RWPE2 (cell line): Measurements from ENCODE around the gene PGS1.

Source experiments
- ATAC-seq: fragments of 200-7000 bp; cut with Tn5 transposase; 3 replicates; pipeline ENCODE4 v1.9.1; 2021; ENCODE audit warnings: low read depth
- DNase-seq: peaks from one replicate; pipeline ENCODE4 v3.0.0-alpha.2; 2020; ENCODE audit warnings: low spot score
- H3K27ac ChIP-seq: fragments of 450-650 bp; 2 replicates; pipeline ENCODE4 v1.5.1; 2017; ENCODE audit warnings: mild to moderate bottlenecking; ENCODE audit not compliant: poor library complexity, severe bottlenecking
- H3K27me3 ChIP-seq: fragments of 250-450 bp; sonication (Bioruptor Pico); 2 replicates; pipeline ENCODE4 v1.5.1; 2021; ENCODE audit warnings: mild to moderate bottlenecking, moderate library complexity; ENCODE audit not compliant: insufficient read depth, poor library complexity, severe bottlenecking
- H3K36me3 ChIP-seq: fragments of 250-450 bp; sonication (Bioruptor Pico); 2 replicates; pipeline ENCODE4 v1.5.1; 2020; ENCODE audit warnings: low read depth, mild to moderate bottlenecking, moderate library complexity
- H3K4me1 ChIP-seq: fragments of 250-450 bp; sonication (Bioruptor Pico); 2 replicates; pipeline ENCODE4 v1.5.1; 2021; ENCODE audit warnings: mild to moderate bottlenecking, moderate library complexity; ENCODE audit not compliant: insufficient read depth, poor library complexity, severe bottlenecking
- H3K4me3 ChIP-seq: fragments of 250-450 bp; sonication (Bioruptor Pico); 2 replicates; pipeline ENCODE4 v1.5.1; 2021; ENCODE audit warnings: mild to moderate bottlenecking, moderate library complexity; ENCODE audit not compliant: severe bottlenecking
- H3K9me3 ChIP-seq: fragments of 250-450 bp; sonication (Bioruptor Pico); 2 replicates; pipeline ENCODE4 v1.5.1; 2021; ENCODE audit warnings: mild to moderate bottlenecking, moderate library complexity; ENCODE audit not compliant: severe bottlenecking
- TF ChIP-seq, protein P1 (sequence below): fragments of 450-650 bp; IDR thresholded peaks from one replicate; pipeline ENCODE4 v1.5.1; 2017; ENCODE audit warnings: mild to moderate bottlenecking, moderate library complexity; ENCODE audit not compliant: poor library complexity, severe bottlenecking

Gene PGS1

DNA sequence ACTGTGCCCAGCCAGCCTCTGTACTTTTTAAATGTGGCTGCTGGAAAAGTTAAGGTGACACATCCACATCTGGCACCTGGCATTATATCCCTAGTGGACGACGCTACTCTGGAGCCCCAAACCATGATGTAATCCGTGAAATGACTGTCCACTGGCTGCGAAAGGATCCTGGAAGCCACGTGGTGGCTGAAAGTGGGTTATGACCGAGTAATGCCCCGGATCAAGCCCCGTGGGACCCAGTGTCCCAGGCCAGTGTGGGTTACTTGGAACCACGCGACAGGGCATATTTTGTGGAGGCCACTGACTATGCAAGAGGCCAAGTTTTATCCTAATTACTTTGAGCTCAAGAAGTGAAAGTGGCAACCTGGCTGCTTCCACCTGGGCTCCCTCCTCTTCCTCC lies 79.6 kb downstream of the PGS1 start:
- H3K27me3 ChIP-seq = no peaks in the 10 kb centered on the region
- DNase-seq = no peak
- H3K4me3 ChIP-seq = no peak overlapping the region
- H3K36me3 ChIP-seq = no peaks in the 10 kb centered on the region
- no peaks in the 10 kb centered on the region for H3K9me3 ChIP-seq
- no peak for ATAC-seq
- TF ChIP-seq, protein P1, sequence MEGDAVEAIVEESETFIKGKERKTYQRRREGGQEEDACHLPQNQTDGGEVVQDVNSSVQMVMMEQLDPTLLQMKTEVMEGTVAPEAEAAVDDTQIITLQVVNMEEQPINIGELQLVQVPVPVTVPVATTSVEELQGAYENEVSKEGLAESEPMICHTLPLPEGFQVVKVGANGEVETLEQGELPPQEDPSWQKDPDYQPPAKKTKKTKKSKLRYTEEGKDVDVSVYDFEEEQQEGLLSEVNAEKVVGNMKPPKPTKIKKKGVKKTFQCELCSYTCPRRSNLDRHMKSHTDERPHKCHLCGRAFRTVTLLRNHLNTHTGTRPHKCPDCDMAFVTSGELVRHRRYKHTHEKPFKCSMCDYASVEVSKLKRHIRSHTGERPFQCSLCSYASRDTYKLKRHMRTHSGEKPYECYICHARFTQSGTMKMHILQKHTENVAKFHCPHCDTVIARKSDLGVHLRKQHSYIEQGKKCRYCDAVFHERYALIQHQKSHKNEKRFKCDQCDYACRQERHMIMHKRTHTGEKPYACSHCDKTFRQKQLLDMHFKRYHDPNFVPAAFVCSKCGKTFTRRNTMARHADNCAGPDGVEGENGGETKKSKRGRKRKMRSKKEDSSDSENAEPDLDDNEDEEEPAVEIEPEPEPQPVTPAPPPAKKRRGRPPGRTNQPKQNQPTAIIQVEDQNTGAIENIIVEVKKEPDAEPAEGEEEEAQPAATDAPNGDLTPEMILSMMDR = no peak
- H3K4me1 ChIP-seq = no peaks in the 10 kb centered on the region
- no peak overlapping the region for H3K27ac ChIP-seq

DNA sequence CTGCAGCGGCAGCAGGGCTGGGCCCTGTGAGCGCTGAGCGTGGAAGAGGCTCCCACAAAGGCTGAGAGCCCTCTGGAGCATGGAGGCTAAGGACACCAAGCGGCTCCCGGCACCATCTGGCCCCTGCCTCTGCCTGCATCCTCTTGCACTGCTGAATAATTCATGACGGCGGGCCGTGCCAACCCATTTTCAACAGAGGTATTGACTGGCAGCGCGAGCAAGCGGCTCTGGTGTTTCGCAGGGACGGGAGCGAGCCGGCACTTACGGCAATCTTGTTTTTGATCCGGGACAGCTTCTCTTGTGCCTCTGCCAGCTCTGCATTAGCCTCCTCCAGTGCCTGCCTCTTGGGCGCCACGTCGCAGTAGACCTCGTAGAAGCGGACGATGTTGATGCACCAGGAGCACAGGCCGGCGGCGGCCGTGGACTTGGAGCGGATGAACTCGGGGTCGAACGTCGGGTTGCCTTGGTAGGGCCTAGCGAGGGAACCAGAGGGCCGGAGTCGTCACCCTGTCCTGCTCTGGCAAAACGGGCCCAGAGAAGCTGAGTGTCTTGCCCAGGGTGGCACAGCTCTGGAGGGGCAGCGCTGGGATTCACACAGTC lies 80.4 kb downstream of the PGS1 start:
- no peak for DNase-seq
- no peak for ATAC-seq
- Histone ChIP-seq H3K27me3 (no peaks in the 10 kb centered on the region), H3K4me1 (no peaks in the 10 kb centered on the region), H3K9me3 (no peaks in the 10 kb centered on the region), H3K4me3 (no peak overlapping the region), H3K36me3 (no peaks in the 10 kb centered on the region), H3K27ac (no peak overlapping the region)
- TF ChIP-seq, protein P1 = no peak

DNA sequence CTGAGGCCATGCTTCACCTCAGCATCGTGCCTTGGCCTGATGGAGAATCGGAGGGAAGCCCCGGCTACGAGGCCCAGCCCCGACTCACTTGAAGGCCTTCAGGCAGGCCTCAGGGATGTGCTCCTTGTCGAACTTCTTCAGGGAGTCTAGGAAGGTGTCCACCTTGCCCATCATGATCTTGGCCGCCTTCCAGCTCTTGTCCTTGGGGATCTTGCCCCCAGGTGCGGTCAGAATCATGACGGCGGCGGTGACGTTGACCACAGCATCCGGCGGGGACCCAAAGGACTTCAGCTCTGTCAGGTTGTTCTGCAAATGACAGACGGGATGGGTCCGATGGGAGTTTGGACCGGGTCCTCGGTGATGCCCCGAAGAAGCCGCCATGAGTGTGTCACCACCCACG lies 81.2 kb downstream of the PGS1 start:
- Histone ChIP-seq H3K4me3 (no peak overlapping the region), H3K36me3 (no peaks in the 10 kb centered on the region), H3K9me3 (no peaks in the 10 kb centered on the region), H3K27ac (no peak overlapping the region), H3K4me1 (no peaks in the 10 kb centered on the region), H3K27me3 (no peaks in the 10 kb centered on the region)
- no peak for DNase-seq
- TF ChIP-seq, protein P1 = no peak
- ATAC-seq = no peak

DNA sequence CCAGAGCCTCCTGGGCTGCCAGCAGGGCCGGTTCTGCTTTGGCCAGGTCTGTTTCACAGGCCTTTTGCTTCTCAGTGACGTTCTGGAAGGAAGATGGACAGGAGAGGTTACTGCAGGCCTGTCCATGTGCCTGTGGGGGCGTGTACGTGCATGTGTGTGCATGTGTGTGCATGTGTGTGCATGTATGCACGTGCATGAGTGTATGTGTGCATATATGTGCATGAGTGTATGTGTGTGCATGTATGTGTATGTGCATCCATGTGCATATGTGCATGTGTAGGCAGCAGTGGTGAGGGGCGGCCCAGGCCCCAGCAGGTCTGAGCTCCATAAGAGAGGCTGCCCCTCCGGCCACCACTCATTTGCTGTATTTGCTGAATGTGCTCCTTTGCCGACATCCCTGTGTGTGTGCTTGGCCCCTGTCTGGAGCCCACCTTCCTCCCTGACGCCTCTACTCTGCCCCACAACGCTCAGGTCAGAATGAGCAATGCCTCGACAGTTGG lies 81.8 kb downstream of the PGS1 start:
- H3K27ac ChIP-seq = no peak overlapping the region
- TF ChIP-seq, protein P1 = no peak
- no peaks in the 10 kb centered on the region for H3K9me3 ChIP-seq
- DNase-seq (no peak), ATAC-seq (no peak)
- H3K36me3 ChIP-seq = no peaks in the 10 kb centered on the region
- H3K4me1 ChIP-seq = no peaks in the 10 kb centered on the region
- H3K27me3 ChIP-seq = no peaks in the 10 kb centered on the region
- H3K4me3 ChIP-seq = no peak overlapping the region
